ENCODE data around the gene PRKRA. TPM values are rescaled to one million over a fixed set of nuclear protein-coding genes. Genes with fewer than 3 reads are reported as not detected.

PRKRA gene
- total and polyA plus RNA-seq, 2 of the 13 experiments (the other 11 are each of a cell fraction or from before 2014, with no cell fraction given): 53.1 to 74.7 TPM

GRCh38 chr2:178478439-178479274 is 27.7 kb upstream of the PRKRA start, which contains the start of gene FKBP7 (continued):
- TF ChIP-seq SNAPC4 (CRISPR knock-in tag; IDR thresholded peaks at IDR 0.05): peak; percentile 76
- peak; percentile 90; the same call in 1 of the 2 replicates for TF ChIP-seq ZNF468 (CRISPR knock-in tag; IDR thresholded peaks at IDR 0.05)
- no peak for TF ChIP-seq U2AF1 (optimal IDR thresholded peaks at IDR 0.05; ENCODE audit: low read depth, low read length)
- peak; percentile 80; the same call in 1 of the 2 replicates for TF ChIP-seq ZNF235 (CRISPR knock-in tag; IDR thresholded peaks at IDR 0.05; ENCODE audit: borderline replicate concordance)
- peak; percentile 70 for TF ChIP-seq MED1 (CRISPR knock-in tag; IDR thresholded peaks at IDR 0.05)
- no peak for TF ChIP-seq ZNF724P (CRISPR knock-in tag; IDR thresholded peaks at IDR 0.05; ENCODE audit: borderline replicate concordance)
- TF ChIP-seq NR2F1 (CRISPR knock-in tag; IDR thresholded peaks at IDR 0.05): no peak
- peak; percentile 89; the same call in 1 of the 2 replicates for TF ChIP-seq ZNF280D (CRISPR knock-in tag; IDR thresholded peaks at IDR 0.05)
- no peak for TF ChIP-seq ZNF713 (CRISPR knock-in tag; IDR thresholded peaks at IDR 0.05)
- TF ChIP-seq BCL6 (CRISPR knock-in tag; IDR thresholded peaks at IDR 0.05): peak; percentile 46; the same call in 1 of the 2 replicates
- TF ChIP-seq MYPOP (CRISPR knock-in tag; IDR thresholded peaks at IDR 0.05): peak; percentile 83; the same call in 1 of the 2 replicates
- peak; percentile 86; the same call in 1 of the 2 replicates for TF ChIP-seq ZBTB1 (CRISPR knock-in tag; IDR thresholded peaks at IDR 0.05; ENCODE audit: borderline replicate concordance)
- TF ChIP-seq ZNF740 (CRISPR knock-in tag; IDR thresholded peaks at IDR 0.05): no peak
- no peak for TF ChIP-seq SP1 (IDR thresholded peaks at IDR 0.05)
- peak; percentile 78 for TF ChIP-seq SP1 (CRISPR knock-in tag; IDR thresholded peaks at IDR 0.05)
- peak; percentile 72; the same call in 1 of the 2 replicates for TF ChIP-seq MXD4 (CRISPR knock-in tag; IDR thresholded peaks at IDR 0.05)
